ENCODE measurements around the gene TRIM59. TPM values are rescaled to one million over a fixed set of nuclear protein-coding genes. Genes with fewer than 3 reads are reported as not detected.

Gene TRIM59
- 39.0 and 47.4 TPM in 2 replicates for total RNA-seq
- long read RNA-seq, transcript TRIM59-201 (3 exons, 3,867 nt) = major isoform, 15 of 27 reads
- long read RNA-seq, transcript TRIM59-207 (3 exons, 603 nt) = minor isoform, 5 of 27 reads
- long read RNA-seq, partial matches to known transcripts = 0 of 27 reads
- long read RNA-seq, other reads (novel, unspliced or antisense) = 5 of 27 reads

GRCh38 chr3:160449636-160450598, at the start of gene TRIM59:
TRIM59 (minus strand) TSS chr3:160449786; CDS start chr3:160439183, 10,603 bp downstream.
- H3K4me1 Mint-ChIP-seq = peaks cover 37% of the 10 kb centered on the region
- TF ChIP-seq CTCF (conservative IDR thresholded peaks at IDR 0.05) = no peak
- DNase-seq (ENCODE audit: low read depth, low spot score) = peak; percentile 92
- peak within 1 kb of the TSS; percentile 97 for H3K4me3 Mint-ChIP-seq
- H3K27ac Mint-ChIP-seq (ENCODE audit: unreplicated experiment) = peak within 1 kb of the TSS; percentile 99
- H3K36me3 Mint-ChIP-seq (ENCODE audit: low read depth) = peaks cover 13% of the 10 kb centered on the region
- H3K9me3 Mint-ChIP-seq = no peaks in the 10 kb centered on the region
- no peaks in the 10 kb centered on the region for H3K27me3 Mint-ChIP-seq (ENCODE audit: low read depth)

- no peak overlapping the region for H3K4me3 Mint-ChIP-seq
- H3K27me3 Mint-ChIP-seq (ENCODE audit: low read depth) = no peaks in the 10 kb centered on the region
- H3K36me3 Mint-ChIP-seq (ENCODE audit: low read depth) = peaks cover 12% of the 10 kb centered on the region
- no peaks in the 10 kb centered on the region for H3K4me1 Mint-ChIP-seq
- no peak for DNase-seq (ENCODE audit: low read depth, low spot score)
- no peak overlapping the region for H3K27ac Mint-ChIP-seq (ENCODE audit: unreplicated experiment)
- no peaks in the 10 kb centered on the region for H3K9me3 Mint-ChIP-seq
- no peak for TF ChIP-seq CTCF (conservative IDR thresholded peaks at IDR 0.05)
Measured at GRCh38 chr3:160498202-160498601, 48.6 kb upstream of the TRIM59 start.

GRCh38 chr3:160490166-160490565, 40.6 kb upstream of the TRIM59 start:
- no peaks in the 10 kb centered on the region for H3K36me3 Mint-ChIP-seq (ENCODE audit: low read depth)

GRCh38 chr3:160486459-160486869, 36.9 kb upstream of the TRIM59 start:
- Mint-ChIP-seq H3K27ac (ENCODE audit: unreplicated experiment) (no peak overlapping the region), H3K4me3 (no peak overlapping the region), H3K4me1 (no peaks in the 10 kb centered on the region), H3K27me3 (ENCODE audit: low read depth) (no peaks in the 10 kb centered on the region), H3K9me3 (no peaks in the 10 kb centered on the region), H3K36me3 (ENCODE audit: low read depth) (no peaks in the 10 kb centered on the region)
- TF ChIP-seq CTCF (conservative IDR thresholded peaks at IDR 0.05) = peak; percentile 84
- no peak for DNase-seq (ENCODE audit: low read depth, low spot score)

More at GRCh38 chr3:160490166-160490565, 40.6 kb upstream of the TRIM59 start:
- Mint-ChIP-seq H3K27ac (ENCODE audit: unreplicated experiment) (no peak overlapping the region), H3K9me3 (no peaks in the 10 kb centered on the region), H3K27me3 (ENCODE audit: low read depth) (no peaks in the 10 kb centered on the region), H3K4me3 (no peak overlapping the region), H3K4me1 (no peaks in the 10 kb centered on the region)
- no peak for TF ChIP-seq CTCF (conservative IDR thresholded peaks at IDR 0.05)
- no peak for DNase-seq (ENCODE audit: low read depth, low spot score)

GRCh38 chr3:160482796-160483195, 33.2 kb upstream of the TRIM59 start:
- Mint-ChIP-seq H3K27ac (ENCODE audit: unreplicated experiment) (no peak overlapping the region), H3K4me3 (no peak overlapping the region), H3K36me3 (ENCODE audit: low read depth) (no peaks in the 10 kb centered on the region), H3K4me1 (no peaks in the 10 kb centered on the region), H3K27me3 (ENCODE audit: low read depth) (no peaks in the 10 kb centered on the region), H3K9me3 (no peaks in the 10 kb centered on the region)
- no peak for DNase-seq (ENCODE audit: low read depth, low spot score)
- no peak for TF ChIP-seq CTCF (conservative IDR thresholded peaks at IDR 0.05)

Data from neural crest cell (in vitro differentiated cells).